HTR-8/SVneo (cell line): ENCODE measurements around the gene PDE1C.
"Not testable (repeated sequence)": the region's sequence is repeated elsewhere in the genome, so short reads cannot be mapped to it uniquely, and the experiment has no call there.

Experiments used
- DNase-seq: peaks from one replicate; pipeline ENCODE4 v3.0.0; 2011; ENCODE audit warnings: low spot score, mixed read lengths; ENCODE audit not compliant: insufficient read length
- FAIRE-seq: peaks from 2 replicates; lab custom pipeline; 2011; peaks lifted over from hg19 to GRCh38; lab: Jason Lieb, UNC

The PDE1C gene

DNA sequence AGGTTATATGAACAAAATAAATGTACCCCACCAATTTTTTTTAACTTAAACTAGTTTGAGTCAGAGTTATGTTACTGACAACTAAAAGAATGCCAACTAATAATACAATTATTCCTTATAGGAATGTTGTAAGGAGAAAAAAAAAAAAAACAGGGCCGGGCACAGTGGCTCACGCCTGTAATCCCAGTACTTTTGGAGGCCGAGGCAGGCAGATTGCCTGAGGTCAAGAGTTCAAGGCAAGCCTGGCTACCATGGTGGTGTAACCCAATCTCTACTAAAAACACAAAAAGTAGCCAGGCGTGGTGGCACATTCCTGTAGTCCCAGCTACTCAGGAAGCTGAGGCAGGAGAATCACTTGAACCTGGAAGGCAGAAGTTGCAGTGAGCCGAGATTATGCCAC is 6.6 kb upstream of the PDE1C start:
- DNase-seq: not testable (repeated sequence)
- FAIRE-seq: peak; percentile 40

GRCh38 chr7:32075612-32076011 is 5.4 kb upstream of the PDE1C start:
- DNase-seq: no peak
- no peak for FAIRE-seq

- FAIRE-seq: no peak
- no peak for DNase-seq
Observed at GRCh38 chr7:32074787-32075585, 4.8 kb upstream of the PDE1C start.

DNA sequence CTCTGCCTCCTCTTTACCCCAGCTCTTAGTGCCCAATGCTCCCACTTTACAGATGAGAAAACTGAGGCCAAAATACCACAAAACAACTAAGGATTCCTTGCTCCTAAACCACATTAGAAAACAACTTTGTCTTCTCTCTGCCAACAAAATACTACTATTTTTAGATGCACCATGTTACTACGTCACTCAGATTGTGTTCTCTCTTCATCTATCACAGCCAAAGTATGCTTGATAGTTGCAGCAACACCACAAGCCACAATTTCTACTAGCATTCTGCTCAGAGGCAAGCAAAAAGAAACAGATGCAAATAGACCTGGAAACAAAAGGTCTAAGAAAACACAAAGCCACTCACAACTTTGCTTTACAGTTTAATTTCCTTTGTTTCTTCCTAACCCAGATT is 3.3 kb upstream of the PDE1C start:
- FAIRE-seq: peak; percentile 31
- no peak for DNase-seq

GRCh38 chr7:32072397-32072796 is 2.2 kb upstream of the PDE1C start:
- no peak for DNase-seq
- peak; percentile 40 for FAIRE-seq

- DNase-seq (no peak), FAIRE-seq (no peak)
Observed at GRCh38 chr7:32071466-32072091, 1.4 kb upstream of the PDE1C start.

DNA sequence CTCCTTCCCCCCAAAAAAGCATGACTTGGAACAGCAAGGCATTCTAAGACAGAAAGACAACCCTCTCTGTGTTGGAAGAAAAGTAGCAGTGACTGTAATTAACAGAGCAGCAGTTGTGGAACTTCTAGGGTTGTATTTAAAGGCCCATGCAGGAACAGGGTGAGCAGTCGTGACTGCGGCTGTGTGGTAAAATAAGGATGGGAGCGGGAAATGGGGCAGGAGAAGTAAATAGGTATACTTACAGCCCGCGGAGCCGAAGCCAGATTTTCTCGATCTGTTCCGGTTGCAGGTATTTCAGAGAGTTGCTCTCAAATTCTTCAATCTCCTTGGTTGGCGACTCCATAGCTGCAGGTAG is 179 bp downstream of the PDE1C start:
- DNase-seq (no peak), FAIRE-seq (peak; percentile 54)

DNA sequence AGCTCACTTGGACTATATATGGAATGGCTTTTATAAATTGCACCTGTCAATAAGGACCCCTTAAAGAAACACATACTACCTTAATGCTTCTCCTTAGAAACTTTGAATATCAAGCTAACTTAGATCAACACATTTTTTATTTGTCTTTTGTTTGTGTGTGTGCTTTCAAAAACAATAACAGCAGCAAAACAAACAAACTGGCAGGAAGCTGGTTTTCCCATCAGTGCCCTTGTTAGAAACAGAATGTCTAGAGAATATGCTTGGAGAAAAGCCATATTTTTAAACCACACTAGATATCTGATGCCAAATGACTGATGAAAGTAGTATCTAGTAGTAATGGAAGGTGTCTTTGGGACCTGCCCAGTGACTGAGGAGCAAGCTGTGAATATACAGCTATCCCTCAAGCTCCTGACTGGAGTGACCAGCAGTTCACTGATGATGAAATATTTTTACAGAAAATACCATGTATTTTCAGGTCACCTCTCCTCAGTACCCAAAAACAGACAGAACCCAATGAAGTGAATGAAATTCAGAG is 1.0 kb downstream of the PDE1C start:
- DNase-seq: no peak
- no peak for FAIRE-seq

DNA sequence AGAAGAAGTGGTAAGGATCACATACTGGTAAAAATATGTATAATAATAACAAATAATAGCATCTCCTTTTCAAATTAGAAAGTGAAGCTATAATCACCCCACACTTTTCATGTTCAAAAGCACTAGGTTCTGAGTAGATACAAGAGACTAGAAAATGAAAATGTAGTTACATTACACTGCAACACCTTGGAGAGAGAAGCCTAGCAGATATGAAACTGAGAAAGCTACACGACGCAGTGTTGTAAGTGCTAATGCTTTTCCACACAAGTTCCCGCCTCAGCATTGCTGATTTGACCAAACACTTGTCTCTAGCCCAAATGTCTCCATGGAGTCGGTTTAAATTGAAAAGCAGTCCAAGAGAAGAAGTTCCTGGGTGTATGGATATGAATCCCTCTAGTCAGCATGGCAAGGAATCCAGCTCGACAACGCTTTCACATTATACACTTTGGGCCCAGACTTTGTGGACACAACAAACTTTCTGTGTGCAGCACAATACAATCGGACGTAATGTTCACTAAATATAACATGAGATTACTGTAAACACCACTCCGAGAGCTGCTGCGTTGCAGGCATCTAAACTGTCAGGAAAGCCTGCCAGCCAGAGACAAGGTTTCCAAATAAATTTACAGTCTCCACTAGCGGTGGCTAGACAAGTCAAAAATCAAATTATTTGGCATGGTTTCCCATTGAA is 1.7 kb downstream of the PDE1C start:
- FAIRE-seq (no peak), DNase-seq (no peak)

DNA sequence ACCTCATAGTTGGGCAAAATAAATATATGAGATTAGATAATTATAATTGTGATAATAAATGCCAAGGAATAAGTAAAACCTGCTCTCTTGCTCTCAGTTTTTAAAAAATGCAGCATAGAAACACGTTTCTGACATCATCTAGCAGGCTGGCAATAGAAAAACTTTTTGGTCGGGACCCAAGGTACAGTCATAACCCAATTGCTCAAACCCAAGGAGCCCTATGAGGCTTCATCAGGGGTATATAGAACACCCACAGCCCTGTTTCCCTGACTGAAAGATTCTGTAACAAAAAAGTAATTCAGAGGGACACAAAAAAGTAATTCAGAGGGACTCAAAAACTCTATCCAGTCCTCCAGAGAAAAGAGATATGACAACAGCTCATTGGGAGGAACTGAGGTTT is 3.8 kb downstream of the PDE1C start:
- DNase-seq: no peak
- FAIRE-seq: no peak

- FAIRE-seq (no peak), DNase-seq (no peak)
Observed at GRCh38 chr7:32063614-32064013, 6.6 kb downstream of the PDE1C start.

DNA sequence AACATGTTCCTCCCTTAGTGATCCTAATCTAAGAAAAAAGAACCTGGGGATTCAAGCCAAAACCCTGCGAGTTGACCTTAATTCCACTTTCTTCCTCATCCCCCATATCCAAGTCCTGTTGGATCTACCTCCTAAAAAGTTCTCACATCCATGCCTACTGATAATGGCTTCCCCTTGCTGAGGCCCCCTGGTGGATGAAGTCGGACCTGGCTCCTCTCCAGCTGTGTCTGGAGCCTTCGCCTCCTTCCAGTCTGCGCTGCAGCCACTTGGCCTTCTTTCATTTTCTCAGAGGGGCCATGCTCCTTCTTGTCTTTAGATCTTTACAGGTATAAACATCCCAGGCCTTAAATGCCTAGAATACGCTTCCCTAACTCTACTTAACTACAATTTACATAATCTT is 8.1 kb downstream of the PDE1C start:
- DNase-seq (no peak), FAIRE-seq (no peak)

DNA sequence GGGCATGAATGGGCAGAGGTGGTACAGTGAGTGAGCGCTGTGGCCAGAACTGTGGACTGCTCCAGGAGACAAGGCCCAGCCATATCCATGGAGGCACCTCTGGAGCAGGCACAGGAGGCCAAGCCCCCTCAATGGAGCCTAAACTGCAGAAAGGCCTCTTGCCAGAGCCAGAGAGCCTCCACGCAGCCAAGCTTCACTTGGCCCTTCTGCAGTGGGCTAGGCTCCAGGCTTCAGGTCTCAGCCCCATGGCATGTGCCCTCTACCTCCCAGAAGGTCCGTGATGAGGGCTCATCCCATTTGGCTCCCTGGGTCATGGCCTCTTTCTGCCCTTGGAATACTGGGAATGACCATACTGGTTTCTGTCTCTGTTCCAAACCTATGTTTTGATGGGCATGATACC is 8.9 kb downstream of the PDE1C start:
- no peak for DNase-seq
- no peak for FAIRE-seq

DNA sequence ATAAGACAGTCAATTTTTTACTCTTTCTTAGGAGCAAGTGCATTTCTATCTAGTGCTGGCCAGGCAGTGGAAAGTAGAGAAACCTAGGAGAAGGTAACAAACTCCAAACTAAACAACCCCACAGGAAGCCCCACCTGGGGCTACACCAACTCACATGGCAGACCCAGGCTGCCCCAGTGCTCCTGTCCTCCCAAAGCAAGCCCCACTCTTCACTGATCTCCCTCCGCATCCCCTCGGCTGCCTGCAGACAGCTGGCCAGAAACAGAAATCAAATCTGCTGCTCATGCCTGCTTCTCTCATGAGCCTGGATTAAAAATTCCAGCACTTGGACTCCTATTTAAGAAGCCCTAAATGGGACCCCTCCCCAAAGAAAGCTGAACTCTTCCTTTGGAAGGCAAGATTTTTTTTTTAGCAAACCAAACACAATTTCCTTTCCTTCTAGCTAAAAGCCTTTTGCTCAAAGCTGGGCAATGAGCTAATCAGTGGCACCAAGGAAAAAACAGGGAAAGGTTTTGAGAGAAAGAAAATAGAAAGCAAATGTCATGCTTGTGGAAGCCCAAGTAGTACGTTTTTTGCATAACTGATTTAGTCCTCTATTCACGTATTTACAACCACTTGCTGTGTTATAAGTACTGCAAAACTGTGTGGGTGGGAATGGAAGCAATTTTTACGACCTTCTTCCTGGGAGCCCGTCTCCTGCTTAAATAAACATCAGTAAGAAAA is 10.8 kb downstream of the PDE1C start:
- DNase-seq (no peak), FAIRE-seq (no peak)

GRCh38 chr7:32058002-32058401 is 12.2 kb downstream of the PDE1C start:
- no peak for FAIRE-seq

GRCh38 chr7:32056767-32057166 is 13.4 kb downstream of the PDE1C start:
- no peak for FAIRE-seq

More at GRCh38 chr7:32058002-32058401, 12.2 kb downstream of the PDE1C start:
- no peak for DNase-seq

GRCh38 chr7:32053204-32053603 is 17.0 kb downstream of the PDE1C start:
- no peak for DNase-seq
- no peak for FAIRE-seq

More at GRCh38 chr7:32056767-32057166, 13.4 kb downstream of the PDE1C start:
- no peak for DNase-seq

DNA sequence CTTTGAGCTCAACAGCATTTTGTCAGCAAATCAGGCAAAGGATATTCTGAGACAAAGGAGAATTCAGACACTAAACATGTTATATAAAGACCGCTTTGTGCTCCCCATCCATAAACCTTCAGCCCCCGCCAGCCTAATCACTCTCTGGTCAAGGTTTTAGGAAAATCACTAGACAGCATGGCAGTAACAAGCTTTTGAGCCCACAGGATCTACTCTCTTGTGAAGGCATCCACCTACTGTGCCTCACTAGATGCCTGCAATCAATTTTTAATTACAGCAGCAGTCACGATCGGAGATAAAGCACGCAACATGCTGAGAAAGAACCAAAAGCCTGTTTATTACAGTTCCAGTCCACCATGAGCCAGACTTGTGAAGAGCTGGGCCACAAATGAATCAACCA is 19.1 kb downstream of the PDE1C start:
- DNase-seq (no peak), FAIRE-seq (no peak)

DNA sequence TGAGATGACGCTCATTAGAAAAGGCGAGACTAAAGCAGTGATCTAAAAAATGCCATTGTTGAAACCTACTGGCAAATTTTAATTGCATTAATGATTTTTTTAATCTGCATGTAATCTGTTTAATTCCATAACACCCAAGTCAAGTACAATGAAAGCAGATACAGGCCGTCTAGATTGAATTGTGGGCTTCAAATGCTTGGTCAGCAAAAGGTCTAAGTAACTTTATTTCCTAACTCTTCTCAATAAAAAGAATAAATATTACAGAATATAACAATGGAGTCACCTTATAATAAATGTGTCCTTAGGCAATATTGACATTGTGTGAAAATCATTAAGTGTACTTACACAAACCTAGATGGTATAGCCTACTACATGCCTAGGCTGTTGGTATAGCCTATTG is 20.6 kb downstream of the PDE1C start:
- FAIRE-seq: no peak
- no peak for DNase-seq

DNA sequence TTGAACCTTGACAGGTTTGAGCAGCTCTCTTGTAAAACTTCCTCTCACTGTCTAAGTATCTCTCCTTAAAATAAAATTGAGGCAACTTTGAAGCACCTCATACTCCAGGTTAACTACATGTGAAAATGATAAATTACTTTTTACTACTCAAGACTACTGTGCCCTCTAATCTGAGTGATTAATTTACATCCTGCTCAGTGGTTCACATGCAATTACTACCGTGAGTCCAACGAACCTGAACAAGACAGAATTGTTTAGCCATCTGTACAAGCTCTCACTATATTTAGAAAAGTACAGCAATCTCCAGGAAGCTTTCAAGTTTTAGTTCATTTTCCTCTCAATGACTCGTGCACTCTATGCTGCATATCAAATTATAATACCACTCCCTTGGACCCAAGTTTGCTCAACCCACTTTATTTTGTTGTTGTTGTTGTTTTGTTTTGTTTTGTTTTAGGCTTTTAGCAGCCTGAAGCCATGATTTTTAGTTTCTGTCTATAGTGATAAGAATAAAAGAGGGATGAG is 21.2 kb downstream of the PDE1C start:
- DNase-seq (no peak), FAIRE-seq (no peak)
